GM19452 (cell line): ENCODE measurements around the gene MAPKAP1.
"Not testable (repeated sequence)": the region's sequence is repeated elsewhere in the genome, so short reads cannot be mapped to it uniquely, and the experiment has no call there.

ENCODE experiments used
- ATAC-seq: cut with Tn5 transposase; IDR thresholded peaks from one replicate; pipeline ENCODE4 v1.9.1; 2021; ENCODE audit not compliant: unreplicated experiment

MAPKAP1 gene

DNA sequence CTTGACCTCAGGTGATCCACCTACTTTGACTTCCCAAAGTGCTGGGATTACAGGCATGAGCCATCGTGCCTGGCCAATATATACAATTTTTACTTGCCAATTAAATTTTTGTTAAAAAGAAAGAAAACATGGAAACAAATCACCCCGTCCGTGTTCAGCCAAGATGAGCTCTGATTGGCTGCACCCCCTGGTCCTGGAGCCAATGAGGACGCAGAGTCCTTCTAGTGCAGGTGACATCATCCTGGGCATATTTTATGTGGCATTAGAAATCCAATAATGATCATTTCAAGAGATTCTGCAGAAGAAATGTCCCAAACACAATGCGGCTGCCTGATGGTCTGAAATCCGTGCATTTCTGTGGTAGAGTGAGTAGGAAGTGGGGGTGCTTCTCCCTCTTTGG, 285.8 kb downstream of the MAPKAP1 start:
- no peak for ATAC-seq

DNA sequence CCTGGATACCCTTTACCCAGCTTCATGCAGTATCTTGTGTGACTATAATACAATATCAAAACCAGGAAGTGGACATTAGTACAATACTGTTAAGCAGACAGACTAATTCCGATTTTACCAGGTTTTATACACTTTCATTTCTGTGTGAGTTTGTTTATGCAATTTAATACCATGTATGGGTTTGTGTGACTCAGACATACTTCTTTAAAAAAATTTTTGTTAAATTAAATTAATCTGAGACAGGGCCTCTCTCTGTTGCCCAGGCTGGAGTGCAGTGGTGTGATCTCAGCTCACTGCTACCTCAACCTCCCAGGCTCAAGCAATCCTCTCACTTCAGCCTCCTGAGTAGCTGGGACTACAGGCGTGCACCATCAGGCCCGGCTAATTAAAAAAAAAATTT, 288.6 kb downstream of the MAPKAP1 start:
- no peak for ATAC-seq

DNA sequence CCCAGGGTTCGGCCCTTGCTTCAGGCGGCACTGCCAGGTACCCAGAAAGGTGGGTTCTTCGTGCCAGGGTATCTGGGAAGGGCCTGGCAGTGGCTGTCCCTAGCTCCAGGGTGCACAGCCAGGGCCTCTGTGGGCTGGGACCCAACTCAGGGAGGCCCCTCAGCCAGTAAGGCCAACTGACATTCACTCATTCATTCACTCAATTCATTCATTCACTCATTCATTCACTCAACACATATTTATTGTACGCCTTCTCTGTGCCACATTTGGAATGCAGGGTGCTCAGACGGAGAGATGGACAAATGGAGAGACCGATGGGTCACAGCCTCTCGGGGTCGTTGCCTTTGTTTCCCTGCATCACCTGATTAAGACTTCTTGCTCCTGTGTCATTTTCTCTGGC, 290.5 kb downstream of the MAPKAP1 start:
- no peak for ATAC-seq

DNA sequence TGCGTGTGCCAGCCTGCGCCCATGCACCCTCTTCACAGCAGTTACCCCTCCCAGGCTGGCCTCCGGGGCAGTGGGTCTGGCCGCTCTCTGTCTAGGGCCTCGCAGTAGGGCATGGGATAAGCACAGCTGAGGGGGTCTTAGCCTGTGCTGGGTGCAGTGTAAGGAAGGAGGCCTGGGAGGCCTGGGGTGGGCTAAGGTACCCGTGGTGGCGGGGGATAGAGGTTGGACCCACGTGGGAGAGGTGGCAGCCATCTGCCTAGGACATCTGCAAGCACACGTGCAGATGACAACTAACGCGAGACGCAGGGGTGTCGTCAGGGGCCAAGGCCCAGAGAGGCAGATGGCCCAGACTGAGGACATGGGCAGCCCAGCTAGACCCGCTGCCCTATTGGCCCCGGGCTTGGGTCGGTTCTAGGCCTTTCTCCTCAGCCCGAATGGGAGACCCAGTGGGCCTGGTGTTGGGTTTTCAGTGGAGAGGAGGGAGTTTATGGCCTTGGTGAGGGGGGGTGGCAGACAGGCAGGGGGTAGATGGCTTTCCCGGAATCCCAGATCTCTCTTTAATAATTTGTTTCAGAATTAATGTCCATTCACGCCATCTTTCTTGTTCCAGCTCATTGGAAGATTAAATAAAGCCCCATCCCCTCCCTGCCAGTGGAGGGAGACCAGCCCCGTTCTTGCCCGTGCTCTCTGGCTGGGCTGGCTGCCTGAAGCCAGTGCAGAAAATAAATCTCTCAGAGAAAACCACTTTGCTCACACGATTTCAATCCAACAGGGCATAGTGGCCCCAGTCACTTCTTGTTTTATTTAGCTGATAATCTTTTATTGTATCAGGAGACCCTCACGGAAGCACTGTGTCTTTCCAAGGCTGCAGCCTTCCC, 291.2 kb downstream of the MAPKAP1 start:
- no peak for ATAC-seq

DNA sequence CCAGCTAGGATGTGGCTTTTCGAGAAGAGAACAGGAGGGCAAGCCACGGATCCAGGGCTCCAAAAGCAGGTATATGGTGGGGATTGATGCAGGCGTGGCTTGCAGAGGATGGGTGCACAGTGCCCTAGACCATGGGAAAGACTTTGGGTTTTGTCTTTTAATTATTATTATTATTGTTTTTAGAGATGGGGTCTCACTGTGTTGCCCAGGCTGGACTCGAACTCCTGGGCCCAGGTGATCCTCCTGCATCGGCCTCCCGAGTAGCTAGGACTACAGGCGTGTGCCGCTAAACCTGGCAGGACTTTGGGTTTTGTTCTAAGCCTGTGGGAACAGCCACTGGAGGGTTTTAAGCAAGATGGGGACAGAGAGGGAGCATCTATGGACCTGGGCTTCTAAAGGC, 293.4 kb downstream of the MAPKAP1 start:
- no peak for ATAC-seq

DNA sequence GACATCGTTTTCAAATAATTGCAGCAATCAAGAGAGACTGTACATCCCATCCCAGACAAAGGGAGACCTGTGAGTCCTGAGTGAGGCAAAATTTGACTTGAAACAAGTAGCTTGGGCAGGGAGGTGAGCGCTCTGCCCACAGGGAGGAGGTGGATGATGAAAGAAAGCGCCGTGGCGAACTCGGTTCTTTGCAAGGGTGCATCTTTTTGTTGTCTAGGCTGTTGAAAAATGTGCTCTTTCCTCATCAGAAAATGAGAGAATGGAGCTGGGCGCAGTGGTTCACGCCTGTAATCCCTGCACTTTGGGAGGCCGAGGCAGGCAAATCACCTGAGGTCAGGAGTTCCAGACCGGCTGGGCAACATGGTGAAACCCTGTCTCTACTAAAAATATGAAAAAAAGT, 294.8 kb downstream of the MAPKAP1 start:
- ATAC-seq: no peak

DNA sequence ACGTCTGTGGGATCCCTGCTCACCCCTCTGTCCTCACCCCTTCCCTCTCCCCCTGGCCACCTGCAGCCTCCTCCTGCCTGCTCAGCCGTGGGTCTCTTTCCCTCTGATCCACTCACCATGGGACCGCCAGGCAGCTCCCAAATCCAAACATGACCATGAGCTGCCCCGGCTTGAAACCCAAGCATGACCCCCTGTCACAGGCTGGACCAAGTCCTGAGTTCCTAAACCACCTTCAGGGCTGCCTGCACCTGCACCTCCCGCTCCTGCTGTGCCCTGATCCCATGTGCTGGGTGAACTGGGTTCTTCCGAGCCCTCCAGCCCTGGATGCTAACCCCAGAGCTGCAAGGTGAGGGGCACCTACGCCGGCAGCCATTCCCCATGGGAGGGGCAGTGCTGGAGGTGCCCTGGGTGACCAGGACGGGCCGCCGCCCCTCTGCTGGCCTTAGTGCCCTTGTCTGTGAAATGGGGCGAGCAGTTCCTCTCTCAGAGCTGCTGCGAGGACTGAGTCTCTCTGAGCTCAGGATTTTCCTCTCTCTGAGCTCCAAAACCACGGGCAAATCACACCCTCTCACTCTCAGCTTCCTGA, 295.7 kb downstream of the MAPKAP1 start:
- no peak for ATAC-seq

DNA sequence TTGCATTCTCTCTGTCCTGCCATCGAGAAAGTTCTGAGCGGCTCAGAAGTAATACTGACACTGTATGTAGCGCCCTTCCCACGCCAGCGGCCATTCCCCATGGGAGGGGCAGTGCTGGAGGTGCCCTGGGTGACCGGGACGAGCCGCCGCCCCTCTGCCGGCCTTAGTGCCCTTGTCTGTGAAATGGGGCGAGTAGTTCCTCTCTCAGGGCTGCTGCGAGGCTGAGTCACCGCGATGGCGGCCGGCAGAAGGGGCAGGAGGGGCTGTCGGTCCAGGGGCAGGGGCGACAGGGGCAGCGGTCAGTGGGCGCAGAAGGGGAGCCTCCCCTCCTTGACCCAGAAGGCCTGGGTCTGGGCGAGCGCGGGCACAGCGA, 296.5 kb downstream of the MAPKAP1 start:
- ATAC-seq: no peak

DNA sequence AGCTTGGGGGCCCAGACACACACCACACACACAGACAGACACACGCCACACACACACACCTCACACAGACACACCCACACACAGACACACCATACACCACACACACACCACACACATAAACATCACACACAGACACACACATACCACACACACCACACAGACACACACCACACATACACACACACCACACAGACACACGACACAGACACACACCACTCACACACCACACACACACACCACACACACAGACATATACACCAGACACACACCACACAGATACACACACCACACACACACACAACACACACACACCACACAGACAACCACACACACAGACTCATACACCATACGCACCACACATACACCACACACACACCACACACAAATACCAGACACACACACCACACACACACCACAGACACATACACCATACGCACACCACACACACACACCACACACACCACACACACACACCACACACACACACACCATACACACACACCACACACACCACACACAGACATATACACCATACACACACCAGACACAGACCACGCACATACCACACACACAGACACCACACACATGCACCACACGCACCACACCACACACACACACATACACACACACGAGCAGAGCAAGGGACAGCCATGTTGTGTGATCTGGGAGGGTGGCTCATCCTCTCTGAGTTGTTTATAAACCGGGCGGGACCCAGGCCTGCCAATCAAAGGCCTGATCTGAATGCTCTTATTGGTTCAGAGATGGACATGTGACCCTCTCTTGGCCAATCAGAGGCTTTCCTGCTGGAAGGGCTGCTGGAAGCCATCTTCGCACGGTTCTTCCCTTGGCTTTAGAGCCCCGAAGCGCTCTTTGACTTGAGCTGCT, 297.1 kb downstream of the MAPKAP1 start:
- ATAC-seq: no peak

DNA sequence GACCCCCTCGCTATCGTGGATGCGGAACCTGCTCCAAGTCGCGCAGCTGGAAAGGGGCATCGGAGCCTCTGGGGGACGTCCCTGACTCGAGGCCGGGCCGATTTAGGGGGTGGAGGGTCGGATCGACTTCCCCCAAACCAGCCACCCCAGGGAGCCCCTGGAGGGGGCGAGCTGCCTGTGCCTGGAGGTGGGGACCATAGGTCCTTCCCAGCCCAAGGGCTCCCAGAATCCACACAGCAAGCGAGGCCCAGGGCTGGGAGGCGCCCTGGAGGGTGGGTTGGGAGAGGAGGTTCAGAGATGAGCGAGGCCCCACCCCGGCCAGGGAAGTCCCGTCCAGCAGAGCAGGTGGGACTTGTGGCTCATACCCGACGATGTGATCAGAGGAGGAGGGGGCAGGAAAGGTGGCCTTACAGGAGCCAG, 297.8 kb downstream of the MAPKAP1 start:
- no peak for ATAC-seq

DNA sequence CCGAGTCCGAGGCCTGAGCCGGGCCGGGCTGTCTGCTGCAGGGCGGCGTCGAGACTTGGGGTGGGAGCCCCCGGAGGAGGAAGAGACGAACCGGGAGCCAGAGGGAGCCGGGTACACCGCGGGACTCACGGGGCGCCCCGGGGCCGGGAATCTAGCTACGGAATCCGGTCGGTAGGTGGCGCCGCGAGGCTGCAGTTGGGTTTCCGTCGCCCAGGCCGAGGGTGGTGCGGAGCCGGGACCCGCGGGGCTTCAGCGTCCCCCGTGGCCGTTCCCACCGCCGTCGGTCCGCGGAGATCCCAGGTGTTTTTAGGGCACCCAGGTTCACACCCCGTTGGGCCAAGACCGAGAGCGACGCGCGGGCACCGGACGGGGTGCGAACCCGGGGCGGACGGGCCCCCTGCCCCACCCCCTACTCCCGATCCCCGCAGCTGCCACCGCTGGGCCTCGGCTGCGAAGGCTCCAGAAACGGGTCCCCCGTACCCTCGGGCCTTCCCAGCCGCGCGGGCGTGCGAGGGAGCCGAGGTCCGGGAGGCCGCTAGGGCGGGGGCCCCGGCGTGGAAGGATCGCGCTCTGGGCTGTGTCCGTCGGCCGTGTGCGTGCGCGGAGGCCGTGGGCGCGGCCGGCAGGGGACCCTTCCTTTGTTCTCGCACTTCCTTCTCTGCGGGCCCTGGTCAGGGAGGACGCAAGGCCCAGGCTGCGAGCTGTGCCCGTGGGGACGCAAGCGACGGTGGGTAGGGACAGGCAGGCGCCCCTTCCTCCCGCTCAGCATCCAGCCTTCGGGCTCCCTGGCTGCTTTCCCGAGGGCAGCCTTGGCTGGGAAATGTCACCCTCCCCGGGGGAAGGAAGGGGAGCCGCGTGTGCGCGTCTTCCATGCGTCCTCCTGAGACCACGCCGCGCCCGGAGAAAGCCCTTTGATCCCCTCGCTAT, 298.8 kb downstream of the MAPKAP1 start:
- peak; percentile 64 for ATAC-seq

DNA sequence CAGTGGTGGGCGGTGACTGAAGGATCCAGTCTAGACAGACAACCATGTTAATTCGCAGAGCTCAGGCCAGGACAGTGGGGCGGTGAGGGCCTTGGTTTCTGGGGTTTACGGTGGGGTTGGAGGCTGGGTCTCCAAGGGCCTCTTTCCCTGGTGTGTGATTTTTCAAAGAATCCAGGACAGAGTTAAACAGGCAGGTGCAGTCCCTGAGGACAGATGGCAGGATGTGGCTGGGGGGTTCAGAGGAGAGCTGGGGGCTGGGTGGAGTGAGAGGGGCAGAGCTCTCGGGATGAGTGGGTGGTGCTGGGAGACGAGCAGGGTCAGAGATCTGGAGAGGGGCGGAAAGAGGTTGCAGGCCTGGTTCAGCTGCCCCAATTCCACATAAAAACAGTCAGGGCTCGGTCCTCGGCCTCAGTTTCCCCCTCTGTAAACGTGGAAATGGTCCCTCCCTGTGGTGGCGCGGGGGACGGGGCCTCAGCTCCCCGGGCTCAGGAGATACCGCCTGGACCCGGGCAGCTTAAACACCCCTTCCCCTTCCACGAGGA, 299.5 kb downstream of the MAPKAP1 start:
- ATAC-seq: peak; percentile 12

DNA sequence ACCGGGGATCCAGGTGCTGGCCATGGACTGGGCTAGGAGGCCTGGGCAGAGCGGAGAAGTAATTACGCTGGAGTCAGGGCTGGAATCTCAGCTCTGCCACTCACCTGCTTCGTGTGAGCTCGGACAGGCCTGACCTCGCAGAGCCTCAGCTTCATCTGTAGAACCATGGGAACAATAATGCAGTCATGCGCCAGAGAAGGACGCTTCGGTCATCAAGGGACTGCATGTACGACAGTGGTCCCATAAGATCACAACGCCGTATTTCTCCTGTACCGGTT, 300.3 kb downstream of the MAPKAP1 start:
- no peak for ATAC-seq

DNA sequence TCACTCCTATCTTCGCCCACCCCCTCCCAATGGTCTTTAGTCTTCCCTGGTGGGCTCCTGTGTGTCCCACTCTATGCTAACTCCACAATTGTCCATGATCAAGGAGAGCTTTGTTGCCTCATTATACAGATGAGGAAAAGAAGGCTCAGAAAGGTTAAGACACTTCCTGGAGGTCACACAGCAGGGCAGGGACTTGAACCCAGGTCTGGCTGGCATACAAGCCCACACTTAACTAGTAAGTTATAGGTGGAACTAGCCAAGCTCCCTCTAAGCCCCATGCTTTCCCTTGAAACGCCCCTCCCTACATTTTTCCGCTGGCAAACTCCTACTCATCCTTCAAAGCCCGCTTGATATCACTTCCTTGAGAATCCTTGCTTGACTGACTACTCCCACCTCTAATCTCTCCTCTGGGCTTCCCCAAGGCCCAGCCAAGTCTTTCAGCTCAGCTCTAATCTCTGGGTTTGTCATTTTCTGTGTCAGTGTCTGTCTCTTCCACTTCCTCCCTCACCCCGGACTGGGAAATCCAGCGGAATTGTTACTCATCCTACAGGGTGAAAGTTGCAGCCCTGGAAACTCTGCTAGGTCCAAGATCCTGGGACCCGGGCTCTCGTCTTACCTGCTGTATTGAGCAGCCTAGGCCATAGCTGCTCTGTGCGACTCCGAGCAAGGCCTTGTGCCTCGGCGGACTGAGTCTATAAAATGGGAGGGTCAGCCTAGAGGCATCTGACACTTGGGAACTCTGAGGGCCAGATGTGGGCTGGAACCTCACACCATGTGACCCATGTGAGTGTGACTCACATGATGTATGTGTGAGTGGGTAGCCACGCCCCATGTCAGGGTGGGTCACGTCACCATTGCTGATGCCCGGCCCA, 300.8 kb downstream of the MAPKAP1 start:
- no peak for ATAC-seq

DNA sequence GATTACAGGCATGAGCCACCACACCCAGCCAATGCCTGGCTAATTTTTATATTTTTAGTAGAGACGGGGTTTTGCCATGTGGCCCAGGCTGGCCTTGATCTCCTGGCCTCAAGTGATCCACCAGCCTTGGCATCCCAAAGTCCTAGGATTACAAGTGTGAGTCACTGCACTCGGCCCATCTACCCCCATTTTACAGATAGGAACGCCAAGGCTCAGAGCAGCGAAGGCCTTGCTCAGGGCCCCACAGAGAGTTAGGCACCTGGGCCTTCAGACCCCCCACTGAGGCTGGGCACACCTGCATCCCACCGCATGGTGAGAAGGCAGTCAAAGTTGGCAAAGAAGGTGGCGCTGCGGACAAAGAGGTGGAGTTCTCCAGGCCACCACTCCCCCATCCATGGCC, 302.3 kb downstream of the MAPKAP1 start:
- ATAC-seq: no peak

DNA sequence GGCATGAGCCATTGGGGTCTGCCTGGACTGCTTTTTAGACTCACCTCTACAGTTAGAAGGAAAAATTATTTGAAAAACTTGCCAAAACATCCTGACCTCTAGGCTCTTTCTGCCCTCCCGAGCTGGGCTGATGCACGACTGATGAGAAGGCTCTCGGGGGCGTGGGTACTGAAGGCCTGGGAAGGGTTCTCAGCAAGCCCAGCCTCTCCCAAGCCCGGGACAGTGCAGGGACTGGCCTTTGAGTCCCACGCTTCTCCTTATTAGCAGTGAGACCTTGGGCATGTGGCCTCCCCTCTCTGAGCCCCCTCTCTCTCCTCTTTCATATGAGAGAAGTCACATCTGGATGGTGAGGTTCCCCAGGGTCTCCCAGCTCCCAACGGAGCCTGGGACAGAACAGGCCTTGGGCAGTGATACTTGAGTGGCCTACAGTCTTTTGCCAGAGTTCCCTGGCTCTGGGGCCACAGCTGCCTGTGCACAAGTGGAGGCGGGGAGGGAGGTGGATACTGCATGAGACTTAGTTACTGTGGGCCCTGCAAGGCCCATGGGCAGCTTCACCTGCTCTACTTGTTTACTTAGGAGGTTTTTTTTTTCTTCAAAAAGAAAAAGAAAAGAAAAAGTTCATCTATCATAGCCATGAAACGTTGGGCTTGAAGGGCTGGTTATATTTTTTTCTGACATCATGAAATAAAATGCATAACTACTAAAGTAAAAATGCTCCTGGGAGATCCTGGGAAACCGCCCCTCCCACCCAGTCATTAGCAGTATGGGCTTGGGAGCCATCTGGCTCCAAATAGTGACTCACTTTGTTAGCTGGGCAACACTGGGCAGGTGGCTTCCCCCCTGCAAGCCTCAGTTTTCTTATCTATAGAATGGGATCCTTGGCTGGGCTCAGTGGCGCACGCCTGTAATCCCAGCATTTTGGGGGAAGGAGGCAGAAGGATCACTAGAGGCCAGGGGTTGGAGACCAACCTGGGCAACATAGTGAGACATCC, 306.0 kb downstream of the MAPKAP1 start:
- no peak for ATAC-seq

DNA sequence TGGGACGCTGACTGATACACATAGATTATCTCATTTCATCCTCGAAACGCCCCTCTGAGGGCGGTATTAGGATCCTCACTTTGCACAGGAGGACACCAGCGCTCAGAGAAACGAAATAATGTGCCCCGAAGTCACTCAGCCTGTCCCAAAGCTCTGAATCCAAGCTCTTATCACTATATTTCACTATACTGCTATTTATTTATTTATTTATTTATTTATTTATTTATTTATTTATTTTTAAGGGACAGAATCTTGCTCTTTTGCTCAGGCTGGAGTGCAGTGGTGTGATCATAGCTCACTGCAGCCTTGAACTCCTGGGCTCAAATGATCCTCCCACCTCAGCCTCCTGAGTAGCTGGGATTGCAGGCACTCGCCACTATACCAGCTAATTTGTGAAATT, 306.8 kb downstream of the MAPKAP1 start:
- ATAC-seq: not testable (repeated sequence)

DNA sequence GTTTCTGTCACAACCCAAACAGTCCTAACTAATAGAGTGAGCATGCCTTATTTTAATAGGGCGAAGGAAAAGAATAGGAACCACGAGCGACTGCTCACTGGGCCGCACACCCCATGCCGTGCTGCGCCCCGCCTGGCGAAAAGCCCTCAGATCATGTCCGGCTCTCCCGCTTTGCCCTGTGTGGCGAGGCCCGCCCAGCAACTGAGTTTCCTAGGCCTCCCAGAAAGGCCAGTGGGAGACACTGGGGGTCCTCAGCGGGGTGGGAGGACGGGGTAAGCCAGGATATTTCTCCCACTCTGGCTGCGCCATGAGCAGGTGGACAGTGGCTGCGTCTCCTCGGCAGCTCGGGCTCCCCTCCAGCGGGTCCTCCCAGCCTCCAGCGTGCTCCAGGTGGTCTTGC, 307.3 kb downstream of the MAPKAP1 start:
- ATAC-seq: no peak
